Peyer's patch (tissue), 4 donors: ENCODE results near the gene PYROXD2.

Source experiments
- POLR2A ChIP-seq, 2 donors: fragments of 450-650 bp; IDR thresholded peaks; one replicate each; pipeline ENCODE4 v1.5.1; 2017; ENCODE audit warnings: antibody characterized with exemption in 2 of 2, mild to moderate bottlenecking in 2 of 2, moderate library complexity in 2 of 2
- TF ChIP-seq, protein P1 (sequence below), 6 experiments: fragments of 450-650 bp in 4 of 6; fragments of 200-600 bp in 2 of 6; sonication (generic) in 1 of 6; IDR thresholded peaks; one replicate each; pipeline ENCODE4 v1.5.1; 2017 to 2019; ENCODE audit warnings: antibody characterized with exemption in 6 of 6, mild to moderate bottlenecking in 3 of 6, moderate library complexity in 1 of 6

DNA sequence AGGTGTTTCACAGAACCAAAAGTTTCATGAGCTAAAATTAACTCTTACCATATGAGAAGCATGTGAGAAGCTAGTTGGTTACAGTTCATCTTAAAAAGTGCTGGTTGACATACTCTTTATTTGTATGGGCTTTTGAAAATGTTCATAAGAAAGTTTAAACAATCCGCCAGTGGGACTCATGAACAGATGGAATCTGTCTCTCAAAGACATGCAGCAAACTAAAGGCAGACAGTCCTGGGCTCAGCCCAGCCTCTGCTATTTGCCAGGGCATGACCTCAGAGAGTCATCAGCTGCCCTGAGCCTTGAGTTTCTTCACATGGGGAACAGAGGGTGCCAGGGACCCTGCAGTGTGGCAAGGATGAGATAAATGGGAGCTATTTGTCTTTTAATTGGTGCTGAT lies 3.2 kb downstream of the PYROXD2 start:
- TF ChIP-seq, protein P1, sequence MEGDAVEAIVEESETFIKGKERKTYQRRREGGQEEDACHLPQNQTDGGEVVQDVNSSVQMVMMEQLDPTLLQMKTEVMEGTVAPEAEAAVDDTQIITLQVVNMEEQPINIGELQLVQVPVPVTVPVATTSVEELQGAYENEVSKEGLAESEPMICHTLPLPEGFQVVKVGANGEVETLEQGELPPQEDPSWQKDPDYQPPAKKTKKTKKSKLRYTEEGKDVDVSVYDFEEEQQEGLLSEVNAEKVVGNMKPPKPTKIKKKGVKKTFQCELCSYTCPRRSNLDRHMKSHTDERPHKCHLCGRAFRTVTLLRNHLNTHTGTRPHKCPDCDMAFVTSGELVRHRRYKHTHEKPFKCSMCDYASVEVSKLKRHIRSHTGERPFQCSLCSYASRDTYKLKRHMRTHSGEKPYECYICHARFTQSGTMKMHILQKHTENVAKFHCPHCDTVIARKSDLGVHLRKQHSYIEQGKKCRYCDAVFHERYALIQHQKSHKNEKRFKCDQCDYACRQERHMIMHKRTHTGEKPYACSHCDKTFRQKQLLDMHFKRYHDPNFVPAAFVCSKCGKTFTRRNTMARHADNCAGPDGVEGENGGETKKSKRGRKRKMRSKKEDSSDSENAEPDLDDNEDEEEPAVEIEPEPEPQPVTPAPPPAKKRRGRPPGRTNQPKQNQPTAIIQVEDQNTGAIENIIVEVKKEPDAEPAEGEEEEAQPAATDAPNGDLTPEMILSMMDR (IDR thresholded peaks at IDR 0.05) = no peak
- TF ChIP-seq POLR2A (IDR thresholded peaks at IDR 0.05) = no peak
